B cell (primary cell): ENCODE data around the gene HCN4.

Source experiments
- CTCF ChIP-seq: fragments of 200-600 bp; IDR thresholded peaks from one replicate; pipeline ENCODE4 v1.8.0; 2022; ENCODE audit warnings: antibody characterized with exemption, mild to moderate bottlenecking
- EZH2 ChIP-seq: IDR thresholded peaks from 2 replicates; pipeline ENCODE4 v1.6.1; 2012; ENCODE audit warnings: borderline replicate concordance, low read depth, mild to moderate bottlenecking, moderate library complexity, low read length; ENCODE audit not compliant: insufficient read depth, poor library complexity, severe bottlenecking

- TF ChIP-seq CTCF (no peak), EZH2 (no peak)
Observed at GRCh38 chr15:73291441-73291840, 77.3 kb downstream of the HCN4 start.
